CD4-positive, alpha-beta T cell treated with Interleukin-10 for 1 hour (primary cell): ENCODE data around the gene DDX24.

Experiments used
- DNase-seq: peaks from one replicate; pipeline ENCODE4 v3.0.0-alpha.2; 2020

DDX24 gene, protein sequence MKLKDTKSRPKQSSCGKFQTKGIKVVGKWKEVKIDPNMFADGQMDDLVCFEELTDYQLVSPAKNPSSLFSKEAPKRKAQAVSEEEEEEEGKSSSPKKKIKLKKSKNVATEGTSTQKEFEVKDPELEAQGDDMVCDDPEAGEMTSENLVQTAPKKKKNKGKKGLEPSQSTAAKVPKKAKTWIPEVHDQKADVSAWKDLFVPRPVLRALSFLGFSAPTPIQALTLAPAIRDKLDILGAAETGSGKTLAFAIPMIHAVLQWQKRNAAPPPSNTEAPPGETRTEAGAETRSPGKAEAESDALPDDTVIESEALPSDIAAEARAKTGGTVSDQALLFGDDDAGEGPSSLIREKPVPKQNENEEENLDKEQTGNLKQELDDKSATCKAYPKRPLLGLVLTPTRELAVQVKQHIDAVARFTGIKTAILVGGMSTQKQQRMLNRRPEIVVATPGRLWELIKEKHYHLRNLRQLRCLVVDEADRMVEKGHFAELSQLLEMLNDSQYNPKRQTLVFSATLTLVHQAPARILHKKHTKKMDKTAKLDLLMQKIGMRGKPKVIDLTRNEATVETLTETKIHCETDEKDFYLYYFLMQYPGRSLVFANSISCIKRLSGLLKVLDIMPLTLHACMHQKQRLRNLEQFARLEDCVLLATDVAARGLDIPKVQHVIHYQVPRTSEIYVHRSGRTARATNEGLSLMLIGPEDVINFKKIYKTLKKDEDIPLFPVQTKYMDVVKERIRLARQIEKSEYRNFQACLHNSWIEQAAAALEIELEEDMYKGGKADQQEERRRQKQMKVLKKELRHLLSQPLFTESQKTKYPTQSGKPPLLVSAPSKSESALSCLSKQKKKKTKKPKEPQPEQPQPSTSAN

GRCh38 chr14:94080621-94081385, at the start of gene DDX24, which contains the start of gene IFI27L1:
Gene DDX24, minus strand, starts transcription at chr14:94081202. Its CDS starts 1,460 bp downstream, at chr14:94079742.
Gene IFI27L1, plus strand, starts transcription at chr14:94081310. Its CDS starts 15,628 bp downstream, at chr14:94096938.
- peak; percentile 97 for DNase-seq

DNA sequence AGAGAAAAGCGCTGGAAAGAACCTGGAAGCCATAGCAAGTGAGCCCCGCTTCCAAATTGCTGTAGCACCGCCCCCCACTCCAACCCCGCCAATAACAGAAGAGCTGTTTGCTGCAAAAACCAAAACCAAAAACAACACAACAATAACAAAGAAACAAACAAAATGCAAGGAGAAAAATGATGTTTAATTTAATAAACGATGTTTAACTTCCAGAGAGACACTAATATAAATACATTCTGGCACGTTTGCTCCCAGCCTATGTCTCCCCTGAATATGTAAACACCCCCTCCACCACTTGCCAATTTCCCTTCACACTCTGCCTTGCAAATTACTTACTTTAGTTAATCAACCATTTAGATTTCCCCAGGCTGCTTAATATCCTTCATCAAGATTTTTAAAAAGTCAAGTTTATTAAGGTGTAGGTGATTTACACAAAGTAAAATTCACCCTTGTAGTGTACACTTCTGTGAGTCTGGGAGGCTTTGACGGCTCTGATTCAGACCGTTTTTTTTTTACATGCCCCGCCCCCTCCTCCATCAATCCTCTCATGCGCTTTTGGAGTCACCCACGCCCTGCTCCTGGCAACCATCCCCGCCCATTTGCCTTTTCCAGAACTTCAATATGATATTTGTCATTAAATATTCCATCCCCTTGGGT, 48.9 kb upstream of the DDX24 start:
- DNase-seq = peak; percentile 36

- peak; percentile 79 for DNase-seq
Observed at GRCh38 chr14:94129111-94129757, 48.2 kb upstream of the DDX24 start, which contains the start of gene IFI27L2. Gene IFI27L2, minus strand, starts transcription at chr14:94129604. Its CDS starts 40 bp downstream, at chr14:94129564.

DNA sequence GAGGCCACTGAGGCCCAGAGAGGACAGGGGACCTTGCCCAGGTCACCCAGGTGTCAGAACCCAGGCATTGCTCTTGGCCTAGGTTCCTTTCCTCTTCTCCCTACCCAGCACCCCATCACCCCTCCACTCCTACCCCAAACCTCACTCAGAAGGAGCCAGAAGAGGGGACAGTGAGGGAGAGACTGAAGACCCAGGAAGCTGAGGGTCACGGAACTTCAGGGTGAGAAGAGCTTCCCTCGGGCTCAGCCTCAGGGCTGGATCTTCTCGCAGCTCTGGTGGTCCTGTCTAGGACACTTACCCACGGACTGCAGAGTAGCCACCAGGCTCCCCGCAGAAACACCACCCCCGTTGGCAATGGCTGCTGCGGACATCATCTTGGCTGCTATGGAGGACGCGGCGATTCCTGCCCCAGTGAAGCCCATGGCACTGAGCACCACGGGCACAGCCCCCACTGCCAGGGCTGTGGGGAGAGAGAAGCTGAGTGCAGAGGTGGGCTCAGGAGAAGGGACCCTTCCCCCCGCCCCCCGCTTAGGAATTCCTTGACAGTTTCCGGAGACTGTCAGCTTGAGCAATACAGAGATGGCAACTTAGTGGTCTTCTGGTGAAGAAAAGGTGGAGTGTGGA, 47.3 kb upstream of the DDX24 start:
- DNase-seq = no peak

DNA sequence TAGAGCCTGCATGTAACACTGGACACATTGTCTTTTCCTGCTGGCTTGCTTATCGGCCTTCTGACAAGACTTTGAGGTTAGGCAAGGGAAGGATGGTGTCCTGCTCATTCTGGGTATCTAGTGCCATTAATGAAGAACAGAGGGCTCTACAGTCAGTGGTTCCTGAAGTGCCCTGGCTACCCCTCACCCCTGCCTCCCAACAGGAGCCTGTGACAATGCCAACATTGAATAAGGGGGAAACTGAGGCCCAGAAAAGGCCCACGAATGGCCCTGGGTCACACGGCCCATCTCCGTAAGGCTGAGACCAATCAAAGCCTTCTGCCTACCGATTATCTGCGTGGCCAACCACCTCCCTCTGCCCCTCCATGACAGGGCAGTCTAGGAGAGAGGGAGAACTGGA, 46.3 kb upstream of the DDX24 start:
- DNase-seq = no peak

- DNase-seq = no peak
Observed at GRCh38 chr14:94126800-94127199, 45.8 kb upstream of the DDX24 start.

GRCh38 chr14:94126419-94126677, 45.3 kb upstream of the DDX24 start:
- DNase-seq = no peak

DNA sequence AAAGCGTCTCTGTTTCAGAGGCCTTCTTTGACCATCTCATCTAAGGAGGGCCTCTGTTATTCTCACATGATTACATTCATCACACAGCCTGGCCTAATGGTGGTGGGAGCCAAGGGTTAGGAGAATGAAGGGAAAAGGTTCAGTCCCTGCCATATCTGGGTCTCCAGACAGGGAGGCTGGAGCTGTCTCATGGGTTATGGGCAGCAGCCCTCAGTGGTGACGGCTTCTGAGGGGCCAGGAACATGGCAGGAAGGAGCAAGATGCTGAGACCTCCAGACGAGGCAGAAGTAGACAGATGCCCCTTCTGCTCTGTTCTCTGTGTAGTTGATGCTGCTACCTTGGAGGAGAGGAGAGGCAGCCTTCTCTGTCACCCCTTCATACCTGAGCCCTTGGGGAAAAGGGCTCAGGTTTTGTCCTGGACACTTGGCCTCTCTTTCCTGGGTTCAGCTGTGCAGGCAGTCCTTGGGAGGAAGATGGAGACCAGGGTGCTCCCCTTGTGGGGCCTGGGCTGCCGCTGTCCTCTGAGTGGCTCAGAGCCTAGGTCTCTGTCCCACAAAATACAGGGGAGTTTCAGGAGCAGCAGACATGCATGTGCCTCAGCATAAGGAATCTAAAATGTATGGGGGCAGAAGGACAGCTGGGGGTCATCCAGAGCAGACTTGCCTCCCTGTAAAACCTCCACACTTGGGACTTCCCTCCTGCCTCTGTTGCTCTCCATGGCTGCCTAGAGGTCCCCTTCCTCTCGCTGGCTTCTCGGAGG, 44.8 kb upstream of the DDX24 start:
- DNase-seq = no peak

DNA sequence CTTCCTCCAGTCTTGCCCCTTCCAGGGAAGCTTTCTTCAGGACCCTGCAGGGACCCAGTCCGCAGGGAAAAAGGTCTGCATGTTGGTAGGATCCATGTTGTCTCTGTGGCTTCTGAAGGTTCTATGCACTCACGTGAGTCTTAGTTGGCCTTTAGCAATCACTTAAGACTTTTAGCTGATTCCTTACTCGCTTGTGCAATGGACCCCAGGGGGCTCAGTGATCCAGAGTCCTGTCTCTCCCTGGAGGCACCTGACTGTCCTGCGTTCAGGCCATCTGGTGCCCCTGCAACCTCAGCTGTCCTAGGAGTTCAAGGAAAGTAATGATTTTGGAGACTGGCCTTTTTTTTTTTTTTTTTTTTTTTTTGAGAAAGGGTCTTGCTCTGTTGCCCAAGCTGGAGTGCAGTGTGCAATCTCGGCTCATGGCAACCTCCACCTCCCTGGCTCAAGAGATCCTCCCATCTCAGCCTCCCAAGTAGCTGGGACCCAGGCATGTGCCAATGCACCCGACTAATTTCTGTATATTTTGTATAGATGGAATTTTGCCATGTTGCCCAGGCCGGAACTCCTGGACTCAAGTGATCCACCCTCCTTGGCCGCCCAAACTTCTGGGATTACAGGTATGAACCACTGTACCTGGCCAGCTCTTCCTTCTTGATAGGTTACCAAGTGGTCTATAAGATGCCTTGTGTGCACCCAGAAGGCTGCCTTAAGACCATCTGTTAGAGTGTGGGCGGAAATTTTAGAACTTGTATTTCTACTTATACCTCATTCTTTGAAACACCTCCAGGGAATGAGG, 43.8 kb upstream of the DDX24 start:
- no peak for DNase-seq

- DNase-seq = no peak
Observed at GRCh38 chr14:94123868-94124267, 42.9 kb upstream of the DDX24 start.

DNA sequence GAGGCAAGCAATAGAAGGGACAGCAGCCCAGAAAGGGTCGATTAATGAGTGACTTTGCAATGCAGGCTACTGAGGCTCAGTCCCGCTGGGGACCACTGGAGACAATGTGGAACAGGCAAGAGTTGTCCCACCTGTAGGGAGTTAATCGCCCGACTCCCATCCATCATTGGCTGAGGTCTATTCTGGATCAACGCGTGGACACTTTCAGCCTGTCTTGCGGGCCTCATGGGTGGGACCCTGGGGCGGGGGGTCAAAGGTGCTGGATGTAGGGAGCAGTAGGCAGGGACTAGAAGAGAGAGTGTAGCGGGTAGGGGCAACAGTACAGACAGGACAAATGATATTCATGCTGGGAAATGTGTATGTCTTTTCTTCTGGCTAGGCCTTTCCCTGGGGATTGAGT, 42.3 kb upstream of the DDX24 start:
- no peak for DNase-seq

- DNase-seq = no peak
Observed at GRCh38 chr14:94122438-94122837, 41.4 kb upstream of the DDX24 start.

DNA sequence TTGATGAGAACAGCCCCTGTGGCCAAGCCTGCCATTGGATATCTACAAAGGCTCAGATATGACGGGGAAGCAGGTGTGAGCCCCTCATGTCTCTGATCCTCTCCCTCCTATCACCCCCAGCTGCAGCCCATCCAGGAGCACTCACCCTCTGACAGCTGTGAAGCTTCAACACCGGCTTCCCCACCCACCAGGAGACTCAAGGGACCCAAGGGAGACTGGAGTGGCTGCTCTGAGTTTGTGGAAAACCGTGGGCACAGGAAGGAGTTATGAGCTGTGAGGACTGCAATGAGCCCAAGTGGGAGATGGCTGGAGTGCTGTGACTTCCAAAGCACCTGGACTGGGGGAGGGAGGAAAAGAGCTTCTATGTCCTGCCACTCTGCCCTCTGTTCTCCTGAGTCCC, 40.5 kb upstream of the DDX24 start:
- no peak for DNase-seq

GRCh38 chr14:94120667-94121340, 39.8 kb upstream of the DDX24 start:
- DNase-seq = no peak

GRCh38 chr14:94119071-94119470, 38.1 kb upstream of the DDX24 start:
- DNase-seq = no peak

DNA sequence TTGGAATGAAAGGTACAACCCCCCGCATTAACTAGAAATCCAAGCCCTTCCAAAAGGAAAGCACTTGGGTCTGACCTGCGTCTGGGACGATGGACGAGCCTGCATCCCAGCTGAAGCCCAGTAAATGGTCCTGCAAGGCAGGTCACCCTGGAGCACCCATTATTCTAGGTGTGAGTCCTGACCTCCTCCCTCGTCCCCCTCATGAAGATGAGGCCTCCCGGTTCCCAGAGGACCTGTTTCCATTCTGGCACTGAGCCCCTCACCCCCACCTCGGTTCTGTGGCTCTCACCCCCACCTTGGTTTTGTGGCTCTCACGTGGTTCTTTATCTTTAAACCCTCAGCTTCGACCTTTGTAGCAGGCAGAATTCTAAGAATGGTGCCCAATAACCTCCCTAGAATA, 36.9 kb upstream of the DDX24 start:
- DNase-seq = no peak

DNA sequence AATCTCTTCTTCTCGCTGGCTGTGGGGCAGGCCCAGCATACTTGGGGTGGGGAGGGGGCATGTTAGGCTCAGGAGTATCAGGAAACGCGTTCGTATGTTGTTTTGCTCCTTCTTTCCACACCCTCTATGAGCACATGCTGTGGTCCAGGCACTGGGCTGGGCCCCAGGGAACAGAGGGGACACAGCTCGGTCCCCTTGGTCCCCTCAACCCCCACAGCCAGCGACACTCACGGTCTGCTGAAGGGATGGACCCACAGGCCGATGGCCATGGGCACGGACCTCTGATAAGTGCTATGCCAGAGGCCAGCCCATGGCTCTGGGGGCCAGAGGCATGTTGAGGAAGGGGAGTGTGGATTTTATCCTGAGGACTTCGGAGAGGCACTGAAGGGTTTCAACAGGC, 35.7 kb upstream of the DDX24 start:
- no peak for DNase-seq

GRCh38 chr14:94115631-94116030, 34.6 kb upstream of the DDX24 start:
- DNase-seq = no peak

- no peak for DNase-seq
Observed at GRCh38 chr14:94115058-94115591, 34.1 kb upstream of the DDX24 start.
